ENCODE data around the gene DENND2A. TPM values are rescaled to one million over a fixed set of nuclear protein-coding genes. Genes with fewer than 3 reads are reported as not detected.
A peak's percentile ranks its signal among the peaks of the same experiment; 100 is the strongest.

The DENND2A gene
- total and polyA plus RNA-seq, 2 of the 4 experiments (the other 2 are of a cell fraction), result 7.5 to 10.3 TPM

DNA sequence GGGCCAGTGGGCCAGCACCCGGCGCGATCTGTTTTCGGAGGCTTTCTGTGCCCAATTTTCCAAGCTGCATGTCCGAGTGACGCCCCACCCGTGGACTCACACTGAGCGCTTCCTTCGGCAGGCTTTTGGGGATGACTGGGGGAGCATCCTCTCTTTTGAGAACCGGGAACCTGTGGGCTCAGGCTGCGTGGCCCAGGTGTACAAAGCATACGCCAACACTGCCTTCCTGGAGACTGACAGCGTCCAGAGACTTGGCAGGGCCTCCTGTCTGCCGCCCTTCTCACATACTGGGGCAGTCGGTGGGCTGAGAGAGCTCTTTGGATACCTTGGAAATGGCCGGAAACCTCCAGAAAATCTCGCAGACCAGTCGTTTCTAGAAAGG lies 33.2 kb upstream of the DENND2A start:
- Histone ChIP-seq H2AK5ac (ENCODE audit: low read depth, low read length) (no peak overlapping the region), H3K27ac (ENCODE audit: insufficient read depth, low read length) (no peak overlapping the region), H3K23ac (ENCODE audit: low read depth, low read length) (no peak overlapping the region), H2BK15ac (ENCODE audit: low read depth, low read length) (no peak overlapping the region), H3K9ac (ENCODE audit: low read depth, low read length) (no peak overlapping the region), H3K79me1 (ENCODE audit: low read depth in 1 of 2, low read length in 2 of 2) (peaks cover 4 to 6% of the 10 kb centered on the region in 2 experiments; a peak in 1 of 4 replicates), H3K9me1 (ENCODE audit: insufficient read depth, low read length) (peaks cover 4% of the 10 kb centered on the region; the same call in 1 of the 2 replicates), H3K56ac (ENCODE audit: extremely low read depth, insufficient read depth, low read length) (no peak overlapping the region), H3K18ac (ENCODE audit: low read depth, low read length) (no peak overlapping the region), H3K36me3 (ENCODE audit: control insufficient read depth, insufficient read depth, low read length) (no peaks in the 10 kb centered on the region), H2BK20ac (ENCODE audit: low read depth, low read length) (no peak overlapping the region), H2AK9ac (replicated peaks; ENCODE audit: low read depth, low read length, poor library complexity) (peak overlapping the region; percentile 59), H3K4me1 (ENCODE audit: control insufficient read depth, insufficient read depth, low read length) (0 out of 2 replicates have a peak, but pooled peaks cover 2% of the 10 kb centered on the region), H2BK120ac (ENCODE audit: low read depth, low read length) (no peak overlapping the region), H4K20me1 (ENCODE audit: insufficient read depth, low read length) (no peaks in the 10 kb centered on the region), H3K4me3 (ENCODE audit: insufficient read depth, low read depth, low read length) (peak overlapping the region; percentile 71), H3K9me3 (ENCODE audit: control insufficient read depth, insufficient read depth, low read length) (no peaks in the 10 kb centered on the region), H4K8ac (ENCODE audit: low read depth in 2 of 2, low read length in 2 of 2) (peak overlapping the region in 1 of 2 experiments; percentile 42; a peak in 1 of 4 replicates), H3K4me2 (ENCODE audit: low read depth, low read length) (peak overlapping the region; percentile 96), H4K91ac (ENCODE audit: insufficient read depth, low read depth, low read length) (no peak overlapping the region), H4K5ac (ENCODE audit: low read depth, low read length) (no peak overlapping the region), H3K4ac (ENCODE audit: low read depth, low read length) (peak overlapping the region; percentile 26), H3K14ac (replicated peaks; ENCODE audit: low read depth, low read length) (no peak overlapping the region; the same call in 1 of the 2 replicates), H3K27me3 (ENCODE audit: control insufficient read depth, insufficient read depth, low read length) (peaks cover 6% of the 10 kb centered on the region; the same call in 1 of the 2 replicates), H2AFZ (replicated peaks; ENCODE audit: low read length, poor library complexity) (peak overlapping the region; percentile 98), H2BK5ac (ENCODE audit: low read depth, low read length, poor library complexity, severe bottlenecking) (no peak overlapping the region)
- TF ChIP-seq NFE2L2 (IDR thresholded peaks at IDR 0.05; ENCODE audit: low read depth, low read length), result no peak
- TF ChIP-seq MXI1 (IDR thresholded peaks at IDR 0.05; ENCODE audit: borderline replicate concordance, low read depth, low read length), result no peak
- no peak for TF ChIP-seq RFX5 (IDR thresholded peaks at IDR 0.05; ENCODE audit: low read depth, low read length)
- TF ChIP-seq RAD21 (IDR thresholded peaks at IDR 0.05; ENCODE audit: low read length), result no peak
- TF ChIP-seq, protein P1, sequence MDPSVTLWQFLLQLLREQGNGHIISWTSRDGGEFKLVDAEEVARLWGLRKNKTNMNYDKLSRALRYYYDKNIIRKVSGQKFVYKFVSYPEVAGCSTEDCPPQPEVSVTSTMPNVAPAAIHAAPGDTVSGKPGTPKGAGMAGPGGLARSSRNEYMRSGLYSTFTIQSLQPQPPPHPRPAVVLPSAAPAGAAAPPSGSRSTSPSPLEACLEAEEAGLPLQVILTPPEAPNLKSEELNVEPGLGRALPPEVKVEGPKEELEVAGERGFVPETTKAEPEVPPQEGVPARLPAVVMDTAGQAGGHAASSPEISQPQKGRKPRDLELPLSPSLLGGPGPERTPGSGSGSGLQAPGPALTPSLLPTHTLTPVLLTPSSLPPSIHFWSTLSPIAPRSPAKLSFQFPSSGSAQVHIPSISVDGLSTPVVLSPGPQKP (IDR thresholded peaks at IDR 0.05; ENCODE audit: borderline replicate concordance, low read depth, low read length), result no peak
- no peak for TF ChIP-seq CHD1 (IDR thresholded peaks at IDR 0.05; ENCODE audit: low read depth, low read length)
- no peak for TF ChIP-seq BHLHE40 (IDR thresholded peaks at IDR 0.05; ENCODE audit: low read depth, low read length)
- no peak for TF ChIP-seq RCOR1 (IDR thresholded peaks at IDR 0.05; ENCODE audit: insufficient replicate concordance, low read length)
- no peak for TF ChIP-seq SMC3 (IDR thresholded peaks at IDR 0.05; ENCODE audit: low read depth, low read length)
- no peak for TF ChIP-seq POLR2A (IDR thresholded peaks at IDR 0.05; ENCODE audit: low read depth, low read length)
- TF ChIP-seq MAFK (IDR thresholded peaks at IDR 0.05; ENCODE audit: low read depth, low read length), result no peak
- TF ChIP-seq, protein P2, sequence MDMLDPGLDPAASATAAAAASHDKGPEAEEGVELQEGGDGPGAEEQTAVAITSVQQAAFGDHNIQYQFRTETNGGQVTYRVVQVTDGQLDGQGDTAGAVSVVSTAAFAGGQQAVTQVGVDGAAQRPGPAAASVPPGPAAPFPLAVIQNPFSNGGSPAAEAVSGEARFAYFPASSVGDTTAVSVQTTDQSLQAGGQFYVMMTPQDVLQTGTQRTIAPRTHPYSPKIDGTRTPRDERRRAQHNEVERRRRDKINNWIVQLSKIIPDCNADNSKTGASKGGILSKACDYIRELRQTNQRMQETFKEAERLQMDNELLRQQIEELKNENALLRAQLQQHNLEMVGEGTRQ (IDR thresholded peaks at IDR 0.05; ENCODE audit: low read depth, low read length), result no peak
- no peak for TF ChIP-seq CEBPB (IDR thresholded peaks at IDR 0.05; ENCODE audit: low read depth, low read length)
- ATAC-seq (ENCODE audit: low read depth), result no peak
- in situ Hi-C loops (cut with MboI; ENCODE audit: low sequenced_read_pairs) (no loop called here), dilution Hi-C loops (cut with HindIII; ENCODE audit: low sequenced_read_pairs, unreplicated experiment) (no loop called here), intact Hi-C loops (cut with micrococcal nuclease) (loop anchor here (5.0 kb wide), 1 partner anchor 979 kb away; no protein-coding TSS in a partner anchor)
- no TSS peak for BruUV-seq (replicated peaks)
- ChIA-PET CTCF (no interaction called here), POLR2A (ENCODE audit: unreplicated experiment) (no interaction called here)
- no peak for DNase-seq
- WGBS, 2 experiments (ENCODE audit: extremely low coverage in 2 of 2, insufficient read length in 1 of 2), result 59% methylated on average over 11 of the region's 18 CpGs; no CpG with 5 or more reads in 1 of the 2 experiments

Measured in IMR-90 (cell line).